Amygdala (tissue), 56 donors: ENCODE results near the gene SIDT2.

Source experiments
- DNase-seq, 56 donors: peaks; one replicate each; lab custom pipeline; 2025; lab: John Stamatoyannopoulos, UW

SIDT2 gene

GRCh38 chr11:117187799-117188481, 9.4 kb downstream of the SIDT2 start:
- no peak for DNase-seq

GRCh38 chr11:117188620-117189081, 10.1 kb downstream of the SIDT2 start:
- DNase-seq: no peak

- no peak for DNase-seq
These were observed 10.8 kb downstream of the SIDT2 start for GRCh38 chr11:117189191-117189940.

- no peak for DNase-seq
These were observed 11.5 kb downstream of the SIDT2 start for GRCh38 chr11:117189941-117190544.

- DNase-seq: no peak
These were observed 13.3 kb downstream of the SIDT2 start for GRCh38 chr11:117191680-117192400.

DNA sequence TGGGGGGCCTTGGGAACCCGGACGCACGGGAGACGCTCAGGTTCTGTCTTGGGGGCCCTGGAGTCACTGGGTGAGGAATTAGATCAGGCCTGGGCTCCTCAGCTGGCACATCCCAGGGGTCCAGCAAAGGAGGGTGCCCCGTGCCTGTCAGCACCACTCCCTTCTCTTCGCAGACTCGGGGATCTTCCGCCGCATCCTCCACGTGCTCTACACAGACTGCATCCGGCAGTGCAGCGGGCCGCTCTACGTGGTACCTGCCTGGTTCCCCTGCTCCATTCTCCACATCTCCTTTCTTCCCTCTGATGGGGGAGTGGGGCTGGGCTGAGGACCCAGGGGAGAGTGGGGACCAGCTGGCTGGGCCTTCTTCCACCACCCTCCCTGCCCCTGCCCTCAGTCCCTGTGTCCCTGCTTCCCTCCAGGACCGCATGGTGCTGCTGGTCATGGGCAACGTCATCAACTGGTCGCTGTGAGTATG, 13.9 kb downstream of the SIDT2 start:
- DNase-seq: no peak

- no peak for DNase-seq
These were observed 14.8 kb downstream of the SIDT2 start for GRCh38 chr11:117193130-117194020.

GRCh38 chr11:117194267-117194666, 15.7 kb downstream of the SIDT2 start:
- no peak for DNase-seq

DNA sequence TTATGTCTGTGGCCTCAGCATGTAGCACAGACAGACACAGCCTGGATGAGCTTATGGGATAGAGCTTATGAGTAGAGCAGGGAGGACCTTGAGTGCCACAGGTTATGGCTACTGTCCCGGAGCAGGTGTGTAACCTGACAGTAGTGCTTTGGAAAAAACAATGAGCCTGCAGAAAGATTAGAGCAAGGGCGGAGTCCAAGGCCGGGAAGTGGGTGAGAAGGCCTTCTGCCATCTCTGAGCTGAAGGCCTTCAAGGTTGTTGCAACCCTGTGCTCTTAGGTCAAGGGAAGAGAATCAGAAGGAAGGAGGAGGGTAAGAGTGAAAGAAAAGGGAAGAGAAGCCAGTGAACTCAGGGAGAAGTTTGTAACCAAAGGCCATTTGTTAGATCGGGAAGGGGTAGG, 16.7 kb downstream of the SIDT2 start:
- no peak for DNase-seq

GRCh38 chr11:117195761-117196160, 17.2 kb downstream of the SIDT2 start:
- no peak for DNase-seq

- DNase-seq: no peak
These were observed 18.5 kb downstream of the SIDT2 start for GRCh38 chr11:117197006-117197405.

DNA sequence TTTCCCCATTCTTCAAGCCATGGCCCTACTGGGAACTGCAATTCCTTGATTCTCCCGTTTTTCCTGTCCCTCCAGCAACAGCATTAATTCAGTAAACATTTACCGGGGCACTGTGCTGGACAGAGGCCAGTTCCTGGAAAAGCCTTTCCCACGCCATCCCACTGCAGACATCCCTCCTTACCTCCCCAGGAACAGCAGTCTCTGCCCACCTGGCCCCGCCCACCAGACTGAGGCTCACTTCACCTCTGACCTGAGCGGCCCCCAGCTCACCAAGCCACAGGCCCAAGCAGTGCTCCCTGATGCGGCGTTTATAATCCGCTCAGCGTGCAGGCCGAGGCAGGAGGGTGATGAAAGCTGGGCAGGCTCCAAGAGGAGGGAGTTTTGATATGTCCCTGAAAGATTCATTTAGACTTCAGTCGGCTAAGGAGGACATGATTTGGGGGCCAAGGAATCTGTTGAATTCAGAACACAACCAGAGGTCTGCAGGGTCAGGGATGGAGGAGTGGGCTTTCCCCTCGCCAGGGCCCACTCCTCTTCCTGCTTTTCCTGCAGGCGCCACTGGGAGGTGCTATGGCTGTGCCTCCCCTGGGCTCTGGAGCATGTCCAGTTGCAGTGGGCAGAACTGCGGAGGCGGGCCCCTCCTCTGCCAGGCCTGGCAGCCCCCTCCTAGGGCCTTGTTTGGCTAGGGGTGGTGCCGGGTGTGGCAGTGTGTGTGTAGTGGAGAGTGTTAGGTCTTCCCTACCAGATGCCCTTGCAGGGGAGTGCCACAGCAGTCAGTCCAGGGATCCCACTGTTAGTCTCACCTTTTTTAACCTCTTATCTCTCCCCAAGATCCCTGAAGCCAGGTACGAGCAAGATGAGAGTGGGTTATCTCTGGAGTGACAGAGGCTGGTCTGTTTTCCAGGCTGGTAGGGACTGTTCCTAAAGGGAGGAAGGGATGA, 19.2 kb downstream of the SIDT2 start:
- no peak for DNase-seq

DNA sequence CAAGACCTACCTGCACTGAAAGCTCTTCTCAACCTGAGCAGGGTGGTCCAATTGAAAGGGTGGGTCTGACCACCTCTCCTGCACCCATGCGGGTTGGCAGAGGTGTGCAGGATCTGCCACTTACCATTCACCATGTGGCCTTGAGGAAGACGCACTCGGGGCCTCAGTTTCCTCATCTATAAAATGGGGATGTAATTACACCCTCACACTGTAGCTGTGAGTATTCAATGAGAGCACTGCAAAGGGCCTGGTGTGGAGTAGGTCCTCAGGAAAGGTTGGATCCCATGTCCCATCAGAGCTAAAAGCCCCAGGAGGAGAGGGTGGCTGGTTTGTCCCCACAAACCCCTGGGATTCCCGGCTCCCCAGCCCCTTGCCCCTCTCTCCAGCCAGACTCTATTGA, 20.1 kb downstream of the SIDT2 start:
- no peak for DNase-seq

DNA sequence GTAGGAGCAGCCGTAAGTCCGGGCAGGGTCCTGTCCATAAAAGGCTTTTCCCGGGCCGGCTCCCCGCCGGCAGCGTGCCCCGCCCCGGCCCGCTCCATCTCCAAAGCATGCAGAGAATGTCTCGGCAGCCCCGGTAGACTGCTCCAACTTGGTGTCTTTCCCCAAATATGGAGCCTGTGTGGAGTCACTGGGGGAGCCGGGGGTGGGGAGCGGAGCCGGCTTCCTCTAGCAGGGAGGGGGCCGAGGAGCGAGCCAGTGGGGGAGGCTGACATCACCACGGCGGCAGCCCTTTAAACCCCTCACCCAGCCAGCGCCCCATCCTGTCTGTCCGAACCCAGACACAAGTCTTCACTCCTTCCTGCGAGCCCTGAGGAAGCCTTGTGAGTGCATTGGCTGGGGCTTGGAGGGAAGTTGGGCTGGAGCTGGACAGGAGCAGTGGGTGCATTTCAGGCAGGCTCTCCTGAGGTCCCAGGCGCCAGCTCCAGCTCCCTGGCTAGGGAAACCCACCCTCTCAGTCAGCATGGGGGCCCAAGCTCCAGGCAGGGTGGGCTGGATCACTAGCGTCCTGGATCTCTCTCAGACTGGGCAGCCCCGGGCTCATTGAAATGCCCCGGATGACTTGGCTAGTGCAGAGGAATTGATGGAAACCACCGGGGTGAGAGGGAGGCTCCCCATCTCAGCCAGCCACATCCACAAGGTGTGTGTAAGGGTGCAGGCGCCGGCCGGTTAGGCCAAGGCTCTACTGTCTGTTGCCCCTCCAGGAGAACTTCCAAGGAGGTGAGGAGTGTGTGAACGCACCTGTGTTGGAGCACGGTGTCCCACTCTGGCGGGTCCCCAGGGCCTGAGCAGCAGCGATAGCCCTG, 20.7 kb downstream of the SIDT2 start, which contains the start of gene TAGLN:
Gene TAGLN, plus strand, starts transcription at position 318 of the 863 bp plus-strand sequence. CDS start 3,644 bp downstream, outside the sequence.
- DNase-seq: no peak

DNA sequence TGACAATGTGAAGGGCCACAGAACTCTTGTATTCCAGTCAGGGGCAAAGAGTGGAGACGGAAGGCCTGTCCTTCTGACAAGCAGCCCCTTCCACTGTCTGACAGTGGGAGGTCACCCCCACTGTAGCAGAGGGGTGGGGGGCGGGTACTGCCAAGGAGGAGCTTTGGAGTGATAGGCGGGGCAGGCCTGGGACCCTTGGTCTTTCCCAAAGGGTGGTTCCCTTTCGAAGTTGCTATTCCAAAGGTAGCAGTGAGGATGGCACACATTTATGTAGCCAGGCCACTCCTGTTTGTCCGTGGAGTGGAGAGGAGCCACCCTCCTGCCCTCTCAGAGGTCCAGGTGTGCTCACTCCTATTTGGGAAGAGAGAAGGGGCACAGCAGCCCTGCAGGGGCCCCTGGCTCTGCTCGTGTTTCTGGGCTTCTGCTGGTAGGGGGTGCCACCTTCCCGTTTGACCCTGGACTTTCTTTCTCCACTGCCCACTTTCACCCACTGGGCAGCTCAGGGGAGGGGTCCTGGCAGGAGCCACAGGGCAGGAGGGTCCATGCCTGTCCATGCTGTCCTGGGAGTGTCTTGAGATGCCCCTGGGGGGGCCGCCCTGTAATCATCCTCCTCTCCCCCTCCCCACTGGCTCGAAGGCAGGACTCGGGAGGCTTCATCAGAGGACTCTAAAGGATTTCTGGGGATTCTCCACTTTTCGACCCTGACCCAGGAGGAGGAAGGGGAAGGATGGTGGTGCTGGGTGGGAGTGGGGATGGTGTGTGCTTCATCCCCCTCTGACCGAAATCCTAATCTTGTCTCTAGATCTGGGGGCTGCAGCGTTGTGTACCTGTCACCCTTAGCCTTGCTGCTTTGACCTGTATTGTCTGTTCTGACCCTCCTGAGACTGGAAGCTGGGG, 21.6 kb downstream of the SIDT2 start:
- no peak for DNase-seq
